Measurements from ENCODE around the gene BABAM2.

BABAM2 gene

GRCh38 chr2:28338046-28338817, 447.7 kb downstream of the BABAM2 start:
- no peak for DNase-seq

GRCh38 chr2:28338831-28339321, 448.3 kb downstream of the BABAM2 start:
- no peak for DNase-seq

- no peak for DNase-seq
Measured at GRCh38 chr2:28339516-28340175, 449.1 kb downstream of the BABAM2 start.

- DNase-seq = no peak
Measured at GRCh38 chr2:28340312-28341202, 450.0 kb downstream of the BABAM2 start.

- DNase-seq = no peak
Measured at GRCh38 chr2:28341208-28341891, 450.8 kb downstream of the BABAM2 start.

GRCh38 chr2:28342081-28342967, 451.8 kb downstream of the BABAM2 start:
- no peak for DNase-seq

- DNase-seq = no peak
Measured at GRCh38 chr2:28343184-28343942, 452.8 kb downstream of the BABAM2 start.

GRCh38 chr2:28343971-28344715, 453.6 kb downstream of the BABAM2 start:
- DNase-seq = no peak

- no peak for DNase-seq
Measured at GRCh38 chr2:28344756-28345373, 454.3 kb downstream of the BABAM2 start.

GRCh38 chr2:28345619-28346018, 455.1 kb downstream of the BABAM2 start:
- no peak for DNase-seq

- DNase-seq = no peak
Measured at GRCh38 chr2:28346587-28346986, 456.1 kb downstream of the BABAM2 start.

- DNase-seq = no peak
Measured at GRCh38 chr2:28347193-28347592, 456.7 kb downstream of the BABAM2 start.

- DNase-seq = no peak
Measured at GRCh38 chr2:28347596-28347995, 457.1 kb downstream of the BABAM2 start.

- DNase-seq = peak; percentile 55
Measured at GRCh38 chr2:28348149-28348567, 457.6 kb downstream of the BABAM2 start.

GRCh38 chr2:28348921-28349320, 458.4 kb downstream of the BABAM2 start:
- DNase-seq = no peak

GRCh38 chr2:28349546-28350165, 459.1 kb downstream of the BABAM2 start:
- no peak for DNase-seq

GRCh38 chr2:28350196-28350595, 459.7 kb downstream of the BABAM2 start:
- no peak for DNase-seq

GRCh38 chr2:28350791-28351285, 460.3 kb downstream of the BABAM2 start:
- no peak for DNase-seq

- no peak for DNase-seq
Measured at GRCh38 chr2:28351621-28352020, 461.1 kb downstream of the BABAM2 start.
